Ishikawa (cell line): ENCODE data around the gene SLCO1B1.

Experiments used
- CEBPB ChIP-seq: IDR thresholded peaks from 2 replicates; pipeline ENCODE4 v1.6.1; 2012
- TF ChIP-seq, protein P1 (sequence below): IDR thresholded peaks from 2 replicates; pipeline ENCODE4 v1.6.1; 2012; ENCODE audit warnings: low read depth, mild to moderate bottlenecking

DNA sequence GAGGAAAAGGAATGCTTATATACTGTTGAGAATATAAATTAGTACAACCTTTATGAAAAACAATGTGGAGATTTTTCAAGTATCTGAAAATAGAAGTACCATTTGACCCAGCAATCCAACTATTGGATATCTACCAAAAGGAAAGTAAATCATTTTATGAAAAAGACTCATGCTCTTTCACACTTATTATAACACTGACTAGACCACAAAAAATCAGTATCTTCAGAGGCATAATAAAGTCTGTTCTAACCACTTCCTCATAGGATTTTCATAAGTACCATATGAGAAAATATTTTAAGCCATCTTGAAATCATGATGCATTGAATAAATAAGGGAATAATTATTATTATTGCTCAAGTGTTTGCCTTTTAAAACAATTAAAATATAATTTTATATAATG, 90.8 kb downstream of the SLCO1B1 start:
- TF ChIP-seq CEBPB: no peak
- TF ChIP-seq, protein P1, sequence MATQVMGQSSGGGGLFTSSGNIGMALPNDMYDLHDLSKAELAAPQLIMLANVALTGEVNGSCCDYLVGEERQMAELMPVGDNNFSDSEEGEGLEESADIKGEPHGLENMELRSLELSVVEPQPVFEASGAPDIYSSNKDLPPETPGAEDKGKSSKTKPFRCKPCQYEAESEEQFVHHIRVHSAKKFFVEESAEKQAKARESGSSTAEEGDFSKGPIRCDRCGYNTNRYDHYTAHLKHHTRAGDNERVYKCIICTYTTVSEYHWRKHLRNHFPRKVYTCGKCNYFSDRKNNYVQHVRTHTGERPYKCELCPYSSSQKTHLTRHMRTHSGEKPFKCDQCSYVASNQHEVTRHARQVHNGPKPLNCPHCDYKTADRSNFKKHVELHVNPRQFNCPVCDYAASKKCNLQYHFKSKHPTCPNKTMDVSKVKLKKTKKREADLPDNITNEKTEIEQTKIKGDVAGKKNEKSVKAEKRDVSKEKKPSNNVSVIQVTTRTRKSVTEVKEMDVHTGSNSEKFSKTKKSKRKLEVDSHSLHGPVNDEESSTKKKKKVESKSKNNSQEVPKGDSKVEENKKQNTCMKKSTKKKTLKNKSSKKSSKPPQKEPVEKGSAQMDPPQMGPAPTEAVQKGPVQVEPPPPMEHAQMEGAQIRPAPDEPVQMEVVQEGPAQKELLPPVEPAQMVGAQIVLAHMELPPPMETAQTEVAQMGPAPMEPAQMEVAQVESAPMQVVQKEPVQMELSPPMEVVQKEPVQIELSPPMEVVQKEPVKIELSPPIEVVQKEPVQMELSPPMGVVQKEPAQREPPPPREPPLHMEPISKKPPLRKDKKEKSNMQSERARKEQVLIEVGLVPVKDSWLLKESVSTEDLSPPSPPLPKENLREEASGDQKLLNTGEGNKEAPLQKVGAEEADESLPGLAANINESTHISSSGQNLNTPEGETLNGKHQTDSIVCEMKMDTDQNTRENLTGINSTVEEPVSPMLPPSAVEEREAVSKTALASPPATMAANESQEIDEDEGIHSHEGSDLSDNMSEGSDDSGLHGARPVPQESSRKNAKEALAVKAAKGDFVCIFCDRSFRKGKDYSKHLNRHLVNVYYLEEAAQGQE: no peak
